Sigmoid colon (tissue), 7 donors: ENCODE results near the gene HSPA1B. TPM values are rescaled to one million over a fixed set of nuclear protein-coding genes. Genes with fewer than 3 reads are reported as not detected.
A peak's percentile ranks its signal among the peaks of the same experiment; 100 is the strongest.

Experiments
- DNase-seq: peaks from one replicate; pipeline ENCODE4 v3.0.0-alpha.2; 2019
- H3K27ac ChIP-seq, 4 donors: fragments of 200-600 bp; sonication (generic); one replicate each; pipeline ENCODE4 v1.5.1; 2016 to 2019; ENCODE audit warnings: mild to moderate bottlenecking in 1 of 4
- H3K27me3 ChIP-seq, 3 donors: fragments of 200-600 bp; sonication (generic); one replicate each; pipeline ENCODE4 v1.5.1; 2019; ENCODE audit warnings: mild to moderate bottlenecking in 1 of 3
- H3K36me3 ChIP-seq, 4 donors: fragments of 200-600 bp; sonication (generic); one replicate each; pipeline ENCODE4 v1.5.1; 2016 to 2019
- H3K4me1 ChIP-seq, 4 donors: fragments of 200-600 bp; sonication (generic); one replicate each; pipeline ENCODE4 v1.5.1; 2017 to 2019
- H3K4me3 ChIP-seq, 4 donors: fragments of 200-600 bp; sonication (generic); one replicate each; pipeline ENCODE4 v1.5.1; 2017 to 2019; ENCODE audit warnings: mild to moderate bottlenecking in 2 of 4, moderate library complexity in 1 of 4
- H3K9me3 ChIP-seq, 4 donors: fragments of 200-600 bp in 3 of 4; sonication (generic) in 3 of 4; one replicate each; pipeline versions ENCODE4 v1.5.1 to v1.6.1; 2013 to 2019
- CTCF ChIP-seq, 4 experiments: fragments of 450-650 bp in 3 of 4; fragments of 200-600 bp in 1 of 4; IDR thresholded peaks; one replicate each; pipeline ENCODE4 v1.5.1; 2016 to 2019; ENCODE audit warnings: antibody characterized with exemption in 4 of 4, mild to moderate bottlenecking in 3 of 4, moderate library complexity in 2 of 4
- EP300 ChIP-seq, 4 donors: sonication (generic); formaldehyde crosslinking; IDR thresholded peaks; one replicate each; pipeline ENCODE4 v1.6.1; 2017; ENCODE audit warnings: antibody characterized with exemption in 4 of 4
- POLR2A ChIP-seq, 2 donors: fragments of 450-650 bp; IDR thresholded peaks; one replicate each; pipeline ENCODE4 v1.6.1; 2016; ENCODE audit warnings: antibody characterized with exemption in 2 of 2, mild to moderate bottlenecking in 2 of 2, moderate library complexity in 2 of 2
- POLR2AphosphoS5 ChIP-seq, 4 donors: sonication (generic); formaldehyde crosslinking; IDR thresholded peaks; one replicate each; pipeline ENCODE4 v1.6.1; 2017; ENCODE audit warnings: antibody characterized with exemption in 4 of 4
- WGBS, 2 donors: extraction: QIAGEN DNeasy Blood & Tissue Kit; methylation state at CpG; one replicate each; pipeline ENCODE4 v1.1.7; 2013; 5-methylcytosine and 5-hydroxymethylcytosine counted together
- intact Hi-C: fragments of 100-400 bp; cut with DNase I; formaldehyde crosslinking; loops from one replicate; pipeline ENCODE4 v1.15.1; 2023
- polyA plus RNA-seq, 3 donors: library from polyadenylated mRNA; stranded (reverse); fragments of 200-250 nt; gene quantifications; one replicate each; pipeline ENCODE4 v1.2.3, GENCODE V29; 2013
- total RNA-seq, 4 donors: library from RNA; depleted of rRNA; stranded (reverse); fragments of >200 nt; gene quantifications; one replicate each; pipeline ENCODE4 v1.1.0, GENCODE V29; 2016
- donor health status: healthy with polysubstance abuse.
- donor health status: Bipolar disorder and iron deficiency.
- donor health status: healthy.

Gene HSPA1B
- total and polyA plus RNA-seq, 7 donors = 63.1 to 237 (median 104) TPM

DNA sequence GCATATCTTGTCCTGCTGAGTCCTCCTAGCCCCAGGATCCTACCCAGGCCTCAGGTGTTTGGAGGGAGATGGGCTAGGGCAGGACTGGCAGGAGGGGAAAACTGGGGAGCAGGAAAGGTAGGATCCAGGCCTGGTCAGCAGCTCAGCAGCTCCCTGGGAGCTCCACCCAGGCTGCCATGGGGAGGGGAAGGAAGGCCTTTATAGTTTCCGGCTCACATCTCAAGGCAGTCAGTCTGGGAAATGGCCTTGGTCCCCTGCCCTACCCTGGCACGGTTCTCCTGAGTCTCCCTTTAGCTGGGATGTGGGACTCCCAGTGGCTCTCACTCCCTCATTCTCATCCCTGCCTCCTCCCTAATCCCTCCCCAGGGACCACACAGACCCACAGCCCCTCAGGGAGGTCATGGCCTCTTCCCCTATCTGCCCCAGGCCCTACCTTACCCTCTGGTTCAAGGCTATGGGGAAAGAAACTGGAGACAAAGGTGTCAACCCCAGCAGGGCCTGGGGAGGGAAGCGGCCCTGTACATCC, 49.6 kb downstream of the HSPA1B start:
- Histone ChIP-seq H3K4me3 (no peak overlapping the region), H3K36me3 (peaks cover 18 to 29% (median 23%) of the 10 kb centered on the region in 4 donors), H3K9me3 (no peaks in the 10 kb centered on the region), H3K4me1 (peaks cover 0 to 10% (median 4%) of the 10 kb centered on the region in 4 donors), H3K27me3 (no peaks in the 10 kb centered on the region), H3K27ac (peak overlapping the region in 2 of 4 donors; percentile 27 to 39)
- WGBS, 2 donors = 16 to 64% methylated on average over 3 of the region's 3 CpGs
- TF ChIP-seq CTCF (IDR thresholded peaks at IDR 0.05) (no peak), EP300 (IDR thresholded peaks at IDR 0.05) (no peak), POLR2AphosphoS5 (IDR thresholded peaks at IDR 0.05) (no peak), POLR2A (IDR thresholded peaks at IDR 0.05) (no peak)
- DNase-seq = no peak
- intact Hi-C loops = no loop called here

DNA sequence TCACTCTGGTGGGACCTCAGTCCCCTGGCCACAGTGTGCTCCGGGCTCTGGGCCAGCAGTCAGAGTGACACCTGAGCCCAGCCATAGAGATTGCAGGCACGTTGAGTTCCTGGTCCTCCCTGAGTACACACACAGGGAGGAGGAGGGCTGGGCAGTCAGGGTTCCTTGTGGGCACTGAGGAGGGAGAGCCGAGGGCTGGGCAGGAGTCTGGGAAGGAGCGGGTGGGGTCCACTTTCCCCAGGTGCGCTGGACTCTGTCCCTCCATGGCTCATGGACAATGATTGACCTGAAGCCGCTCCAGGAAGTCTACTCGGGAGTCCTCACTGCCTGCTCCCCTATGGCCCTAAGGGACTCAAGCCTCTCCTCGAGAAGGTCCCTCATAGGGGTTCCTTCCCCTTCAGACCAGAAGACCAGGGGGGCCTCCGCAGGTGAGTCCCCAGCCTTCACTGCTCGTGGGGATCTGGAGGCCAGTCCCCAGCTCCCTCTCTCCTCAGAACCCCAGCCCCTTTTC, 50.2 kb downstream of the HSPA1B start:
- peaks cover 23 to 34% (median 28%) of the 10 kb centered on the region in 4 donors for H3K36me3 ChIP-seq
- peak; percentile 52 for DNase-seq
- H3K4me1 ChIP-seq = peaks cover 0 to 10% (median 4%) of the 10 kb centered on the region in 4 donors
- peak overlapping the region in 1 of 4 donors; percentile 3 for H3K4me3 ChIP-seq
- H3K9me3 ChIP-seq = no peaks in the 10 kb centered on the region
- intact Hi-C loops = no loop called here
- no peaks in the 10 kb centered on the region for H3K27me3 ChIP-seq
- peak overlapping the region in 2 of 4 donors; percentile 27 to 40 for H3K27ac ChIP-seq
- WGBS, 2 donors = 13 to 60% methylated on average over 10 of the region's 10 CpGs
- TF ChIP-seq POLR2A (IDR thresholded peaks at IDR 0.05) = peak in 1 of 2 donors; percentile 71
- no peak for TF ChIP-seq EP300 (IDR thresholded peaks at IDR 0.05)

DNA sequence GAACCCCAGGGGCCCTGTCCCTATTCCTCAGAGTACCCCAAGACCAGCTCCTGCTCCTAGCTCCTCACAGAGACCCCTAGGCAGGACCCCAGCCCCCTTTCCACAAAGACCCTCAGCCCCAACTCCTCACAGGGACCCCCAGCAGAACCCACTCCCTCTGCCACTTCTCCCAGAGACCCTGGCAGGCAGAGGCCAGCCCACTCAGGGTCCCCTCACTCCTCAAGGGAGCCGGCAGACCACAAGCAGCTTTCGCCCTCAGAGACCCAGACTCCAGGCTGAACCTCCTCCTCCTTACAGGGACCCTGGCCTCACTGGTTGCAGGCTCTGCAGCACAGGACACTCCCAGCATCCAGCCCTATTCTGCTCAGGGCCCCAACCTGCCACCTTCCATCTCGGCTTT, 50.7 kb downstream of the HSPA1B start:
- H3K9me3 ChIP-seq = no peaks in the 10 kb centered on the region
- peak overlapping the region in 1 of 4 donors; percentile 3 for H3K4me3 ChIP-seq
- H3K27me3 ChIP-seq = no peaks in the 10 kb centered on the region
- peaks cover 0 to 10% (median 4%) of the 10 kb centered on the region in 4 donors for H3K4me1 ChIP-seq
- whole genome bisulfite sequencing, 2 donors = 11 to 70% methylated on average over 3 of the region's 3 CpGs
- H3K27ac ChIP-seq = peak overlapping the region in 1 of 4 donors; percentile 40
- TF ChIP-seq POLR2AphosphoS5 (IDR thresholded peaks at IDR 0.05) (no peak), EP300 (IDR thresholded peaks at IDR 0.05) (no peak), POLR2A (IDR thresholded peaks at IDR 0.05) (no peak), CTCF (IDR thresholded peaks at IDR 0.05) (no peak)
- intact Hi-C loops = no loop called here
- H3K36me3 ChIP-seq = peaks cover 27 to 39% (median 34%) of the 10 kb centered on the region in 4 donors
- DNase-seq = no peak

DNA sequence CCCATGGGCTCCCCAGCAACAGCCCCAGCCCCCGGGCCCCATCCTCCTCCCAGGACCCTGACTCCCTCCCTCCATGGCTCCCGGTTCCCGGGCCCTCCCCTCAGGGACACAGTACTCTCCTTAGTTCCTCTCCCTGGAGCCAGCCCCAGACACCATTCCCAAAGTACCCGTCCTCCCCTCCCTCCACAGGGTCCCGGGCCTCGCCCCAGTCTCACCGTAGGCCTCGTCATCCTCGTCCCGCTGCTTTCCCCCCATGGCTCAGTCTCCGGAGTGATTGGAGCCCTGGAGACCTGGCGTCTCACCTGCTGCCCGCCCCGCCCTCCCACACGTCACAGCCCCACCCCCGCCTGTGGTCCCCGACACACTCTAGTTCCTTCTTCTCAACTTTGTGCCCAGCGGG, 51.2 kb downstream of the HSPA1B start, which contains the start of gene SLC44A4:
Gene SLC44A4 (minus strand): TSS at position 272 of the 400 bp plus-strand sequence. CDS start 17 bp downstream, at position 255.
- Histone ChIP-seq H3K36me3 (peaks cover 32 to 44% (median 39%) of the 10 kb centered on the region in 4 donors), H3K27me3 (no peaks in the 10 kb centered on the region), H3K4me3 (peak within 1 kb of the TSS in 1 of 4 donors; percentile 3), H3K27ac (peak within 1 kb of the TSS in 1 of 4 donors; percentile 42), H3K9me3 (no peaks in the 10 kb centered on the region), H3K4me1 (peaks cover 0 to 10% (median 4%) of the 10 kb centered on the region in 4 donors)
- TF ChIP-seq POLR2AphosphoS5 (IDR thresholded peaks at IDR 0.05) (peak in 1 of 4 donors; percentile 46), CTCF (IDR thresholded peaks at IDR 0.05) (no peak)
- WGBS, 2 donors = 13 to 50% methylated on average over 18 of the region's 18 CpGs
- no peak for DNase-seq
- intact Hi-C loops = no loop called here

DNA sequence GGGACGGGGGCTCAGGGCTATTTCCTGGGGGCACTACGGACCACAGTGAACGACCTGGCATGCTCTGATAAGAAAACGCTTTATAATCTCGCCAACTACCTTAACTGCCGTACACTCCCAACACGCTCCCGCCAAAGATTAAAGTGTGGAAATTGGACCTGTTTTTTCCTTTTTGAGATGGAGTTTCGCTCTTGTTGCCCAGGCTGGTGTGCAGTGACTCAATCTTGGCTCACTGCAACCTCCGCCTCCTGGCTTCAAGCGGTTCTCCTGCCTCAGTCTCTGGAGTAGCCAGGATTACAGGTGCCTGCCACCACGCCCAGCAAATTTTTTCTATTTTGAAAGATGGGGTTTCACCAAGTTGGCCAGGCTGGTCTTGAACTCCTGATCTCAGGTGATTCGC, 51.6 kb downstream of the HSPA1B start:
- Histone ChIP-seq H3K9me3 (no peaks in the 10 kb centered on the region), H3K27ac (peak overlapping the region in 1 of 4 donors; percentile 42), H3K36me3 (peaks cover 36 to 48% (median 42%) of the 10 kb centered on the region in 4 donors), H3K4me1 (peaks cover 0 to 10% (median 4%) of the 10 kb centered on the region in 4 donors), H3K4me3 (no peak overlapping the region), H3K27me3 (no peaks in the 10 kb centered on the region)
- 15 to 70% methylated on average over 13 of the region's 13 CpGs for WGBS, 2 donors
- TF ChIP-seq CTCF (IDR thresholded peaks at IDR 0.05) (no peak), POLR2A (IDR thresholded peaks at IDR 0.05) (no peak), POLR2AphosphoS5 (IDR thresholded peaks at IDR 0.05) (no peak), EP300 (IDR thresholded peaks at IDR 0.05) (no peak)
- intact Hi-C loops = no loop called here
- no peak for DNase-seq
